HepG2 (cell line): ENCODE data around the gene RAB23. TPM values are rescaled to one million over a fixed set of nuclear protein-coding genes. Genes with fewer than 3 reads are reported as not detected.

Source experiments
- ATAC-seq: fragments of 200-7000 bp; cut with Tn5 transposase; 3 replicates; pipeline ENCODE4 v1.9.1; 2020; ENCODE audit warnings: mild to moderate bottlenecking, moderate library complexity
- BruUV-seq: library from RNA; stranded (reverse); fragments of 400-500 nt; replicated peaks from 2 replicates; lab custom pipeline; 2021; lab: Mats Ljungman, UMichigan
- CTCF ChIA-PET: fragments of 300-600 bp; formaldehyde crosslinking; extraction: SDS; loops from one replicate; lab custom pipeline; 2021; ENCODE audit warnings: low total read pairs, inconsistent platforms, low intra/inter-chr PET ratio; lab: Yijun Ruan, JAX
- POLR2A ChIA-PET: fragments of 350-600 bp; sonication (Branson Sonifier 250); formaldehyde crosslinking; loops from one replicate; lab custom pipeline; 2020; ENCODE audit warnings: antibody characterized with exemption, inconsistent platforms; lab: Yijun Ruan, JAX
- DNase-seq: peaks from one replicate; pipeline ENCODE4 v3.0.0-alpha.2; 2015; ENCODE audit warnings: low spot score
- FAIRE-seq: peaks from 3 replicates; lab custom pipeline; 2011; peaks lifted over from hg19 to GRCh38; lab: Jason Lieb, UNC
- H2AFZ ChIP-seq: one replicate; pipeline ENCODE4 v1.6.1; 2011; ENCODE audit warnings: low read length, inconsistent platforms
- H3K27ac ChIP-seq: fragments of 300-600 bp; 3 replicates; pipeline ENCODE4 v1.8.0; 2011; ENCODE audit warnings: mixed run types, mild to moderate bottlenecking, mixed read lengths, low read length, inconsistent platforms; ENCODE audit not compliant: insufficient read depth; ENCODE audit errors: extremely low read length
- H3K27me3 ChIP-seq, 2 experiments: fragments of 200-600 bp in 1 of 2; 2 replicates in 1 of 2; 3 replicates in 1 of 2; pipeline versions ENCODE4 v1.6.0 to v1.8.0; 2011; ENCODE audit warnings: low read length in 2 of 2, mild to moderate bottlenecking in 2 of 2, moderate library complexity in 2 of 2, inconsistent platforms in 1 of 2; ENCODE audit not compliant: insufficient read depth in 2 of 2, control insufficient read depth in 1 of 2
- H3K36me3 ChIP-seq, 2 experiments: fragments of 200-600 bp in 1 of 2; replicated peaks in 1 of 2; 2 replicates in 1 of 2; 3 replicates in 1 of 2; pipeline versions ENCODE4 v1.5.1 to v1.8.0; 2011; ENCODE audit warnings: low read length in 2 of 2, inconsistent platforms in 1 of 2; ENCODE audit not compliant: insufficient read depth in 2 of 2, control insufficient read depth in 1 of 2
- H3K4me1 ChIP-seq: 2 replicates; pipeline ENCODE4 v1.5.1; 2012; ENCODE audit warnings: low read length, inconsistent platforms; ENCODE audit not compliant: insufficient read depth
- H3K4me2 ChIP-seq: 2 replicates; pipeline ENCODE4 v1.6.0; 2011; ENCODE audit warnings: low read depth, low read length, inconsistent platforms
- H3K4me3 ChIP-seq, 3 experiments: fragments of 200-600 bp in 1 of 3; sonication (generic), shearing (Covaris generic) in 1 of 3; replicated peaks in 1 of 3; 2 replicates each; pipeline ENCODE4 v1.5.1; 2011 to 2016; ENCODE audit warnings: low read length in 3 of 3, inconsistent platforms in 2 of 3, low read depth in 2 of 3, mild to moderate bottlenecking in 2 of 3, control low read depth in 1 of 3, mixed read lengths in 1 of 3; ENCODE audit not compliant: insufficient read depth in 1 of 3
- H3K79me2 ChIP-seq: one replicate; pipeline ENCODE4 v1.6.1; 2011; ENCODE audit warnings: low read length, inconsistent platforms; ENCODE audit not compliant: insufficient read depth
- H3K9ac ChIP-seq: 2 replicates; pipeline ENCODE4 v1.6.0; 2011; ENCODE audit warnings: mild to moderate bottlenecking, low read depth, low read length, inconsistent platforms; ENCODE audit not compliant: insufficient read depth
- H3K9me3 ChIP-seq: 2 replicates; pipeline ENCODE4 v1.5.1; 2012; ENCODE audit warnings: mild to moderate bottlenecking, low read length
- H4K20me1 ChIP-seq: 2 replicates; pipeline ENCODE4 v1.6.0; 2011; ENCODE audit warnings: inconsistent platforms, mild to moderate bottlenecking, low read length, moderate library complexity; ENCODE audit not compliant: insufficient read depth
- ATF7 ChIP-seq, 2 experiments: fragments of 450-650 bp in 1 of 2; sonication (generic) in 1 of 2; formaldehyde crosslinking in 1 of 2; IDR thresholded peaks; 2 replicates each; pipeline versions ENCODE4 v1.4.0 to v1.6.1; 2016 to 2020; ENCODE audit warnings: antibody characterized with exemption in 1 of 2, mild to moderate bottlenecking in 1 of 2, missing genetic modification reagents in 1 of 2
- CC2D1A ChIP-seq: sonication (generic); formaldehyde crosslinking; IDR thresholded peaks from 2 replicates; pipeline ENCODE4 v1.8.1; 2023; ENCODE audit warnings: mild to moderate bottlenecking, missing genetic modification reagents
- CREB1 ChIP-seq, 2 experiments: fragments of 450-650 bp in 1 of 2; IDR thresholded peaks; 2 replicates each; pipeline ENCODE4 v1.6.1; 2016 to 2017; ENCODE audit warnings: control low read depth in 1 of 2, mild to moderate bottlenecking in 1 of 2, missing compliant biosample characterization in 1 of 2, missing genetic modification characterization in 1 of 2
- GABPA ChIP-seq, 2 experiments: IDR thresholded peaks; 2 replicates each; pipeline ENCODE4 v1.6.1; 2011 to 2016; ENCODE audit warnings: low read depth in 2 of 2, low read length in 1 of 2, missing biosample characterization in 1 of 2, missing genetic modification characterization in 1 of 2
- GABPB1 ChIP-seq: IDR thresholded peaks from 2 replicates; pipeline ENCODE4 v1.6.1; 2016; ENCODE audit warnings: mild to moderate bottlenecking, missing genetic modification reagents, moderate library complexity, missing compliant biosample characterization
- IRF1 ChIP-seq: sonication (generic); formaldehyde crosslinking; IDR thresholded peaks from 2 replicates; pipeline ENCODE4 v1.4.0; 2020; ENCODE audit warnings: low read depth, mild to moderate bottlenecking, missing genetic modification reagents
- JUN ChIP-seq: sonication (generic); formaldehyde crosslinking; IDR thresholded peaks from 2 replicates; pipeline ENCODE4 v1.4.0; 2020; ENCODE audit warnings: mild to moderate bottlenecking, missing genetic modification reagents
- NFATC3 ChIP-seq: sonication (generic); formaldehyde crosslinking; IDR thresholded peaks from 2 replicates; pipeline ENCODE4 v1.5.1; 2020; ENCODE audit warnings: mild to moderate bottlenecking, missing genetic modification reagents
- NFYB ChIP-seq: sonication (generic); formaldehyde crosslinking; IDR thresholded peaks from 2 replicates; pipeline ENCODE4 v1.4.0; 2020; ENCODE audit warnings: missing genetic modification reagents
- NFYC ChIP-seq: IDR thresholded peaks from 2 replicates; pipeline ENCODE4 v1.6.1; 2016; ENCODE audit warnings: missing genetic modification reagents, missing compliant biosample characterization
- SMAD9 ChIP-seq: sonication (generic); formaldehyde crosslinking; IDR thresholded peaks from 2 replicates; pipeline ENCODE4 v1.5.1; 2020; ENCODE audit warnings: mild to moderate bottlenecking, missing genetic modification reagents
- TEF ChIP-seq: sonication (generic); formaldehyde crosslinking; IDR thresholded peaks from 2 replicates; pipeline ENCODE4 v1.5.0; 2020; ENCODE audit warnings: missing genetic modification reagents
- ZFP90 ChIP-seq: sonication (generic); formaldehyde crosslinking; IDR thresholded peaks from 2 replicates; pipeline ENCODE4 v1.8.0; 2022; ENCODE audit warnings: missing genetic modification reagents, mild to moderate bottlenecking, inconsistent platforms, borderline replicate concordance
- ZMYM2 ChIP-seq: sonication (generic); formaldehyde crosslinking; IDR thresholded peaks from 2 replicates; pipeline ENCODE4 v1.8.0; 2022; ENCODE audit warnings: mild to moderate bottlenecking, missing genetic modification reagents
- ZMYM4 ChIP-seq: sonication (generic); formaldehyde crosslinking; IDR thresholded peaks from 2 replicates; pipeline ENCODE4 v1.8.1; 2023; ENCODE audit warnings: mild to moderate bottlenecking, missing genetic modification reagents
- ZNF17 ChIP-seq: sonication (generic); formaldehyde crosslinking; IDR thresholded peaks from 2 replicates; pipeline ENCODE4 v1.5.0; 2020; ENCODE audit warnings: mild to moderate bottlenecking, missing genetic modification reagents
- WGBS: methylation state at CpG from one replicate; pipeline ENCODE4 v1.1.6; 2017; ENCODE audit warnings: low lambda C conversion rate; 5-methylcytosine and 5-hydroxymethylcytosine counted together
- in situ Hi-C: cut with HindIII; loops from 2 replicates; pipeline ENCODE4 v1.10.0; 2017; ENCODE audit warnings: low pct_unique_long_range_greater_than_20kb; ENCODE audit not compliant: extremely low pct_ligation_motif_present
- intact Hi-C: fragments of 100-400 bp; cut with micrococcal nuclease; formaldehyde crosslinking; loops from one replicate; pipeline ENCODE4 v1.10.0; 2022; ENCODE audit not compliant: unreplicated experiment
- polyA plus RNA-seq, 8 experiments: library from polyadenylated mRNA; depleted of rRNA in 3 of 8; stranded (reverse) in 7 of 8; unstranded in 1 of 8; fragments of >200 nt; fragmentation: Illumina TruSeq in 4 of 8; extraction: Trizol in 4 of 8; gene quantifications; 2 replicates each; pipeline versions ENCODE4 v1.2.1 to v1.2.3, GENCODE V29; 2011 to 2016; ENCODE audit warnings: low read depth in 4 of 8, missing spikeins in 1 of 8, mixed read lengths in 1 of 8; ENCODE audit not compliant: insufficient read depth in 1 of 8
- total RNA-seq, 5 experiments: library from RNA; depleted of rRNA; stranded (reverse); fragments of >200 nt; fragmentation: Illumina TruSeq; extraction: Trizol; gene quantifications; 2 replicates each; pipeline ENCODE4 v1.2.3, GENCODE V29; 2016; ENCODE audit warnings: low read depth in 1 of 5

Gene RAB23
- total and polyA plus RNA-seq, 2 of the 13 experiments (the other 11 are each of a cell fraction or from before 2014, with no cell fraction given) = 5.5 to 16.4 TPM

- CTCF ChIA-PET = no interaction called here
- Histone ChIP-seq H3K4me3 (no peak overlapping the region), H3K27ac (no peak overlapping the region), H3K4me1 (peaks cover 26% of the 10 kb centered on the region), H4K20me1 (no peaks in the 10 kb centered on the region), H3K9me3 (no peaks in the 10 kb centered on the region), H3K79me2 (no peaks in the 10 kb centered on the region)
- POLR2A ChIA-PET = no interaction called here
- DNase-seq = no peak
- 33% methylated on average over 4 of the region's 4 CpGs for WGBS
- ATAC-seq = no peak
- BruUV-seq = no TSS peak
- FAIRE-seq = no peak
- no peak for TF ChIP-seq TEF (CRISPR knock-in tag)
- TF ChIP-seq SMAD9 (CRISPR knock-in tag) = no peak
- TF ChIP-seq ZMYM2 = no peak
- peak; percentile 83 for TF ChIP-seq CREB1 (IDR thresholded peaks at IDR 0.05)
- no peak for TF ChIP-seq CREB1 (CRISPR knock-in tag; IDR thresholded peaks at IDR 0.05)
- no peak for TF ChIP-seq JUN (CRISPR knock-in tag)
- TF ChIP-seq ATF7 (IDR thresholded peaks at IDR 0.05) = peak; percentile 98
- no peak for TF ChIP-seq ATF7 (CRISPR knock-in tag; IDR thresholded peaks at IDR 0.05)
- TF ChIP-seq, all 625 proteins: peak for 2
- no peaks in the 10 kb centered on the region for H3K36me3 ChIP-seq
- in situ Hi-C loops = no loop called here
- no peak overlapping the region for H3K9ac ChIP-seq
- H2AFZ ChIP-seq = no peak overlapping the region
- no peaks in the 10 kb centered on the region for H3K27me3 ChIP-seq
- H3K4me2 ChIP-seq = no peak overlapping the region
- intact Hi-C loops = no loop called here
Observed at GRCh38 chr6:57250348-57250747, 28.2 kb upstream of the RAB23 start.

GRCh38 chr6:57248311-57248895, 26.3 kb upstream of the RAB23 start:
- FAIRE-seq (no peak), DNase-seq (peak; percentile 30), ATAC-seq (peak; percentile 79)
- Histone ChIP-seq H4K20me1 (no peaks in the 10 kb centered on the region), H3K4me1 (peaks cover 11% of the 10 kb centered on the region), H3K4me2 (peak overlapping the region; percentile 45), H3K9ac (no peak overlapping the region), H2AFZ (no peak overlapping the region), H3K36me3 (no peaks in the 10 kb centered on the region), H3K79me2 (no peaks in the 10 kb centered on the region), H3K27me3 (no peaks in the 10 kb centered on the region), H3K4me3 (no peak overlapping the region), H3K27ac (no peak overlapping the region), H3K9me3 (no peaks in the 10 kb centered on the region)
- BruUV-seq = no TSS peak
- WGBS = 28% methylated on average over 2 of the region's 2 CpGs
- in situ Hi-C loops = no loop called here
- intact Hi-C loops = no loop called here
- CTCF ChIA-PET = no interaction called here
- POLR2A ChIA-PET = no interaction called here
- peak; percentile 57 for TF ChIP-seq ZMYM4 (CRISPR knock-in tag)
- TF ChIP-seq IRF1 = no peak
- TF ChIP-seq GABPB1 (CRISPR knock-in tag) = peak; percentile 31; the same call in 1 of the 2 replicates
- no peak for TF ChIP-seq CC2D1A (CRISPR knock-in tag)
- TF ChIP-seq GABPA (IDR thresholded peaks at IDR 0.05; ENCODE audit: low read depth, low read length) = no peak
- peak; percentile 47; the same call in 1 of the 2 replicates for TF ChIP-seq GABPA (CRISPR knock-in tag; IDR thresholded peaks at IDR 0.05; ENCODE audit: low read depth)
- no peak for TF ChIP-seq NFATC3 (CRISPR knock-in tag)
- TF ChIP-seq NFYB (CRISPR knock-in tag) = peak; percentile 67
- peak; percentile 58 for TF ChIP-seq NFYC (CRISPR knock-in tag)
- no peak for TF ChIP-seq ZNF17 (CRISPR knock-in tag)
- no peak for TF ChIP-seq ZFP90 (CRISPR knock-in tag)
